Measurements from ENCODE around the gene RUNX3. TPM values are rescaled to one million over a fixed set of nuclear protein-coding genes. Genes with fewer than 3 reads are reported as not detected.

Gene RUNX3
- total and polyA plus RNA-seq, 2 donors (not counting 1 experiment from before 2014, with no cell fraction given) = 86.0 to 127 TPM

- H3K4me1 Mint-ChIP-seq = peaks cover 42% of the 10 kb centered on the region
- CTCF ChIA-PET = interaction anchor here (0.8 to 1.7 kb wide), 4 partner anchors 13 to 123 kb away, joined by 3 to 5 read pairs (median 4); partner anchors contain the start of gene RUNX3
- intact Hi-C loops (cut with micrococcal nuclease) = no loop called here
- Histone ChIP-seq H3K79me2 (ENCODE audit: control insufficient read depth, insufficient read depth, low read length) (peaks cover 98% of the 10 kb centered on the region), H3K4me3 (ENCODE audit: control extremely low read depth in 1 of 5, extremely low read depth in 1 of 5, insufficient read depth in 1 of 5, low read depth in 2 of 5, low read length in 4 of 5) (no peak overlapping the region), H3K9ac (ENCODE audit: low read length) (no peak overlapping the region), H2AFZ (ENCODE audit: insufficient read depth, low read depth, low read length, poor library complexity, severe bottlenecking) (no peak overlapping the region), H3K9me3 (ENCODE audit: control extremely low read depth in 1 of 3, control insufficient read depth in 2 of 3, insufficient read depth in 1 of 3, low read length in 2 of 3) (no peaks in the 10 kb centered on the region), H3K4me2 (replicated peaks; ENCODE audit: low read depth, low read length, poor library complexity, severe bottlenecking) (no peak overlapping the region), H4K20me1 (ENCODE audit: control insufficient read depth, insufficient read depth, low read length, poor library complexity, severe bottlenecking) (peaks cover 100% of the 10 kb centered on the region), H3K27me3 (replicated peaks in 1 of 4; ENCODE audit: control extremely low read depth in 1 of 4, control insufficient read depth in 3 of 4, insufficient read depth in 4 of 4, low read length in 3 of 4) (no peaks in the 10 kb centered on the region), H3K4me1 (ENCODE audit: control insufficient read depth in 2 of 2, insufficient read depth in 2 of 2, low read length in 2 of 2) (peaks cover 9 to 21% of the 10 kb centered on the region in 2 donors), H3K27ac (ENCODE audit: low read length in 2 of 2) (peak overlapping the region in 1 of 2 donors; percentile 14), H3K36me3 (replicated peaks in 1 of 2; ENCODE audit: control extremely low read depth in 1 of 2, control insufficient read depth in 1 of 2, extremely low read depth in 1 of 2, insufficient read depth in 2 of 2, low read length in 1 of 2) (peaks cover 0 to 84% of the 10 kb centered on the region in 2 experiments)
- TF ChIP-seq EZH2 (IDR thresholded peaks at IDR 0.05; ENCODE audit: borderline replicate concordance, insufficient read depth, low read depth, low read length, poor library complexity, severe bottlenecking) = no peak
- TF ChIP-seq CTCF (IDR thresholded peaks at IDR 0.05) = no peak
- 94% methylated on average over 9 of the region's 10 CpGs for WGBS (ENCODE audit: insufficient coverage)
- H3K4me3 Mint-ChIP-seq = no peak overlapping the region
- DNase-seq (no peak), ATAC-seq (ENCODE audit: low read depth) (no peak)
- POLR2A ChIA-PET = interaction anchor here (1.1 kb wide), 1 partner anchor 10 kb away, joined by 4 read pairs; no protein-coding TSS in a partner anchor
- H3K27me3 Mint-ChIP-seq = no peaks in the 10 kb centered on the region
- H3K9me3 Mint-ChIP-seq (ENCODE audit: insufficient read depth) = no peaks in the 10 kb centered on the region
- H3K27ac Mint-ChIP-seq = no peak overlapping the region
These were observed 16.4 kb downstream of the RUNX3 start for GRCh38 chr1:24913616-24914225.

- no peak for DNase-seq
- peaks cover 38% of the 10 kb centered on the region for H3K4me1 Mint-ChIP-seq
These were observed 16.8 kb downstream of the RUNX3 start for GRCh38 chr1:24913274-24913604.

More at GRCh38 chr1:24913274-24913604, 16.8 kb downstream of the RUNX3 start:
- ChIA-PET POLR2A (interaction anchor here (0.5 to 1.1 kb wide), 2 partner anchors 11 to 348 kb away, joined by 4 to 5 read pairs; no protein-coding TSS in a partner anchor), CTCF (interaction anchor here (0.8 to 1.7 kb wide), 3 partner anchors 13 to 96 kb away, joined by 3 to 5 read pairs (median 4); partner anchors contain the start of gene RUNX3)
- no peak overlapping the region for H3K4me3 ChIP-seq (ENCODE audit: control extremely low read depth in 1 of 5, extremely low read depth in 1 of 5, insufficient read depth in 1 of 5, low read depth in 2 of 5, low read length in 4 of 5)
- peaks cover 0 to 84% of the 10 kb centered on the region in 2 experiments for H3K36me3 ChIP-seq (replicated peaks in 1 of 2; ENCODE audit: control extremely low read depth in 1 of 2, control insufficient read depth in 1 of 2, extremely low read depth in 1 of 2, insufficient read depth in 2 of 2, low read length in 1 of 2)
- WGBS (ENCODE audit: insufficient coverage) = 88% methylated on average over 1 of the region's 2 CpGs
- H3K4me1 ChIP-seq (ENCODE audit: control insufficient read depth in 2 of 2, insufficient read depth in 2 of 2, low read length in 2 of 2) = peaks cover 9 to 21% of the 10 kb centered on the region in 2 donors
- no peak overlapping the region for H3K9ac ChIP-seq (ENCODE audit: low read length)
- H4K20me1 ChIP-seq (ENCODE audit: control insufficient read depth, insufficient read depth, low read length, poor library complexity, severe bottlenecking) = peaks cover 100% of the 10 kb centered on the region
- Mint-ChIP-seq H3K27me3 (no peaks in the 10 kb centered on the region), H3K4me3 (no peak overlapping the region), H3K9me3 (ENCODE audit: insufficient read depth) (no peaks in the 10 kb centered on the region), H3K27ac (no peak overlapping the region)
- intact Hi-C loops (cut with micrococcal nuclease) = no loop called here
- no peaks in the 10 kb centered on the region for H3K27me3 ChIP-seq (replicated peaks in 1 of 4; ENCODE audit: control extremely low read depth in 1 of 4, control insufficient read depth in 3 of 4, insufficient read depth in 4 of 4, low read length in 3 of 4)
- TF ChIP-seq EZH2 (IDR thresholded peaks at IDR 0.05; ENCODE audit: borderline replicate concordance, insufficient read depth, low read depth, low read length, poor library complexity, severe bottlenecking) (no peak), CTCF (IDR thresholded peaks at IDR 0.05) (no peak)
- no peaks in the 10 kb centered on the region for H3K9me3 ChIP-seq (ENCODE audit: control extremely low read depth in 1 of 3, control insufficient read depth in 2 of 3, insufficient read depth in 1 of 3, low read length in 2 of 3)
- no peak overlapping the region for H2AFZ ChIP-seq (ENCODE audit: insufficient read depth, low read depth, low read length, poor library complexity, severe bottlenecking)
- no peak overlapping the region for H3K4me2 ChIP-seq (replicated peaks; ENCODE audit: low read depth, low read length, poor library complexity, severe bottlenecking)
- peak overlapping the region in 1 of 2 donors; percentile 14 for H3K27ac ChIP-seq (ENCODE audit: low read length in 2 of 2)
- ATAC-seq (ENCODE audit: low read depth) = no peak
- H3K79me2 ChIP-seq (ENCODE audit: control insufficient read depth, insufficient read depth, low read length) = peaks cover 98% of the 10 kb centered on the region
